HEK293 (cell line): ENCODE results near the gene DERL2.

Experiments
- KLF16 ChIP-seq: fragments of 450-650 bp; formaldehyde crosslinking; IDR thresholded peaks from 2 replicates; pipeline ENCODE4 v1.5.1; 2017; ENCODE audit warnings: missing biosample characterization, missing genetic modification characterization
- MZF1 ChIP-seq: fragments of 450-650 bp; formaldehyde crosslinking; IDR thresholded peaks from 2 replicates; pipeline ENCODE4 v1.5.1; 2017; ENCODE audit warnings: missing biosample characterization, missing genetic modification characterization, borderline replicate concordance
- PRDM1 ChIP-seq: fragments of 450-650 bp; formaldehyde crosslinking; IDR thresholded peaks from 2 replicates; pipeline ENCODE4; 2016; ENCODE audit warnings: missing biosample characterization, missing genetic modification characterization
- ZNF146 ChIP-seq: fragments of 450-650 bp; formaldehyde crosslinking; IDR thresholded peaks from 2 replicates; pipeline ENCODE4 v1.5.1; 2016; ENCODE audit warnings: missing biosample characterization, missing genetic modification characterization
- ZNF404 ChIP-seq: fragments of 450-650 bp; formaldehyde crosslinking; IDR thresholded peaks from 2 replicates; pipeline ENCODE4 v1.5.1; 2017; ENCODE audit warnings: missing biosample characterization, missing genetic modification characterization
- ZNF600 ChIP-seq: fragments of 450-650 bp; formaldehyde crosslinking; IDR thresholded peaks from 2 replicates; pipeline ENCODE4 v1.5.1; 2016; ENCODE audit warnings: missing biosample characterization, missing genetic modification characterization
- ZNF610 ChIP-seq: fragments of 450-650 bp; formaldehyde crosslinking; IDR thresholded peaks from 2 replicates; pipeline ENCODE4 v1.5.1; 2016; ENCODE audit warnings: missing biosample characterization, missing genetic modification characterization, borderline replicate concordance
- ZNF629 ChIP-seq: fragments of 450-650 bp; formaldehyde crosslinking; IDR thresholded peaks from 2 replicates; pipeline ENCODE4 v1.5.1; 2017; ENCODE audit warnings: missing biosample characterization, missing genetic modification characterization
- ZNF654 ChIP-seq: fragments of 450-650 bp; formaldehyde crosslinking; IDR thresholded peaks from 2 replicates; pipeline ENCODE4 v1.5.1; 2016; ENCODE audit warnings: low read depth, missing biosample characterization, missing genetic modification characterization
- TF ChIP-seq, protein P1 (sequence below): fragments of 450-650 bp; formaldehyde crosslinking; IDR thresholded peaks from 2 replicates; pipeline ENCODE4 v1.5.1; 2016; ENCODE audit warnings: missing biosample characterization, missing genetic modification characterization, borderline replicate concordance
- TF ChIP-seq, protein P2 (sequence below): fragments of 450-650 bp; formaldehyde crosslinking; IDR thresholded peaks from 2 replicates; pipeline ENCODE4 v1.5.1; 2016; ENCODE audit warnings: missing biosample characterization, missing genetic modification characterization
- TF ChIP-seq, protein P3 (sequence below): fragments of 450-650 bp; formaldehyde crosslinking; IDR thresholded peaks from 2 replicates; pipeline ENCODE4 v1.5.1; 2016; ENCODE audit warnings: missing biosample characterization, missing genetic modification characterization
- TF ChIP-seq, protein P4 (sequence below): fragments of 450-650 bp; formaldehyde crosslinking; IDR thresholded peaks from 2 replicates; pipeline ENCODE4 v1.5.1; 2016; ENCODE audit warnings: missing biosample characterization, missing genetic modification characterization
- TF ChIP-seq, protein P5 (sequence below): fragments of 450-650 bp; formaldehyde crosslinking; IDR thresholded peaks from 2 replicates; pipeline ENCODE4 v1.5.1; 2016; ENCODE audit warnings: missing biosample characterization, missing genetic modification characterization

The DERL2 gene

DNA sequence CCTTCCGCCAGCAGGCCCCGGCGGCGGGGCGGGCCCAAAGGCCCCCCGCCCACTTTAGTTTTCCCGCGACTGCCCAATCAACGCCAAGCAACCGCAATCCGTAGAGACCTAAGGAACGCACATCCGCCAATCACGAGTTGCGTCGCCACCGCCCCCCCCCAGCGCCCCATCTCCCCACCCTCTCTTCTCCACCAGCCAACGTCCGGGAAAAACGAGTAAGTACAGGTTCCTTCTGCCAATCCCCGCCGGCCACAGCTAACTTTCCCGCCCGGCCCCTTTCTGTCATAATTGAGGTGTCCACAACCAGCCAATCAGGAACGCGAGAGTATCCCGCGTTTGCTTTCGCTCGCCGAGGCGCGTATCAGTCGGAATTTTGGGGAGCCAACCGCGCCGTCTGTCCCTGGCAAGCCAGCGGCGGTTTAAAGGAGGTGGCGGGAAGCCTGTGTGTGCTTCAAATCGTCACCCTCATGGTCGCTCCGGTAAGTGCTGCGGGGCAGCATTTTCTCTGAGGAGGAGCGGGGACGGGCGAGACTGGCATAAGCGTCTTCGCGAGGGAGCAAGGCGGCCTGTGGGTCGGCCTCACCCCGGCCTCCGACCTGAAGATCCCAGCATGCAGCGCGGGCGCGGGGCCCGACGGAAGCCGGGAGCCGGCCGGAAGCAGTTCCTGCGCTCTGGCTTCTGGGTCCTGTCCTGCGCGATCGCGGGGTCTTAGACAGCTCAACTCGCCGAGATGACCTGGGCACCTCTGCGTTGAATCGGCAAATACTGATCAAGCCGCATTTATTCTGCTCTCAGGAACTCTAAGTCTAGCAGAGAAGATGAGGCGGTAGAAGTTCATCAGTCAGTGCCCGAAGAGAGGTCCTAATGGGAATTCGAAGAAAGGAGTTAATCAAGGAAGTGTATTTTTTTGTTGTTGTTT lies 487 bp upstream of the DERL2 start, which contains the start of gene MIS12 (continued):
- TF ChIP-seq, protein P1, sequence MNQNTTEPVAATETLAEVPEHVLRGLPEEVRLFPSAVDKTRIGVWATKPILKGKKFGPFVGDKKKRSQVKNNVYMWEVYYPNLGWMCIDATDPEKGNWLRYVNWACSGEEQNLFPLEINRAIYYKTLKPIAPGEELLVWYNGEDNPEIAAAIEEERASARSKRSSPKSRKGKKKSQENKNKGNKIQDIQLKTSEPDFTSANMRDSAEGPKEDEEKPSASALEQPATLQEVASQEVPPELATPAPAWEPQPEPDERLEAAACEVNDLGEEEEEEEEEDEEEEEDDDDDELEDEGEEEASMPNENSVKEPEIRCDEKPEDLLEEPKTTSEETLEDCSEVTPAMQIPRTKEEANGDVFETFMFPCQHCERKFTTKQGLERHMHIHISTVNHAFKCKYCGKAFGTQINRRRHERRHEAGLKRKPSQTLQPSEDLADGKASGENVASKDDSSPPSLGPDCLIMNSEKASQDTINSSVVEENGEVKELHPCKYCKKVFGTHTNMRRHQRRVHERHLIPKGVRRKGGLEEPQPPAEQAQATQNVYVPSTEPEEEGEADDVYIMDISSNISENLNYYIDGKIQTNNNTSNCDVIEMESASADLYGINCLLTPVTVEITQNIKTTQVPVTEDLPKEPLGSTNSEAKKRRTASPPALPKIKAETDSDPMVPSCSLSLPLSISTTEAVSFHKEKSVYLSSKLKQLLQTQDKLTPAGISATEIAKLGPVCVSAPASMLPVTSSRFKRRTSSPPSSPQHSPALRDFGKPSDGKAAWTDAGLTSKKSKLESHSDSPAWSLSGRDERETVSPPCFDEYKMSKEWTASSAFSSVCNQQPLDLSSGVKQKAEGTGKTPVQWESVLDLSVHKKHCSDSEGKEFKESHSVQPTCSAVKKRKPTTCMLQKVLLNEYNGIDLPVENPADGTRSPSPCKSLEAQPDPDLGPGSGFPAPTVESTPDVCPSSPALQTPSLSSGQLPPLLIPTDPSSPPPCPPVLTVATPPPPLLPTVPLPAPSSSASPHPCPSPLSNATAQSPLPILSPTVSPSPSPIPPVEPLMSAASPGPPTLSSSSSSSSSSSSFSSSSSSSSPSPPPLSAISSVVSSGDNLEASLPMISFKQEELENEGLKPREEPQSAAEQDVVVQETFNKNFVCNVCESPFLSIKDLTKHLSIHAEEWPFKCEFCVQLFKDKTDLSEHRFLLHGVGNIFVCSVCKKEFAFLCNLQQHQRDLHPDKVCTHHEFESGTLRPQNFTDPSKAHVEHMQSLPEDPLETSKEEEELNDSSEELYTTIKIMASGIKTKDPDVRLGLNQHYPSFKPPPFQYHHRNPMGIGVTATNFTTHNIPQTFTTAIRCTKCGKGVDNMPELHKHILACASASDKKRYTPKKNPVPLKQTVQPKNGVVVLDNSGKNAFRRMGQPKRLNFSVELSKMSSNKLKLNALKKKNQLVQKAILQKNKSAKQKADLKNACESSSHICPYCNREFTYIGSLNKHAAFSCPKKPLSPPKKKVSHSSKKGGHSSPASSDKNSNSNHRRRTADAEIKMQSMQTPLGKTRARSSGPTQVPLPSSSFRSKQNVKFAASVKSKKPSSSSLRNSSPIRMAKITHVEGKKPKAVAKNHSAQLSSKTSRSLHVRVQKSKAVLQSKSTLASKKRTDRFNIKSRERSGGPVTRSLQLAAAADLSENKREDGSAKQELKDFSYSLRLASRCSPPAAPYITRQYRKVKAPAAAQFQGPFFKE (tag by site-specific recombination), result no peak
- peak; percentile 72; the same call in 1 of the 2 replicates for TF ChIP-seq MZF1 (tag by site-specific recombination)
- TF ChIP-seq, protein P2, sequence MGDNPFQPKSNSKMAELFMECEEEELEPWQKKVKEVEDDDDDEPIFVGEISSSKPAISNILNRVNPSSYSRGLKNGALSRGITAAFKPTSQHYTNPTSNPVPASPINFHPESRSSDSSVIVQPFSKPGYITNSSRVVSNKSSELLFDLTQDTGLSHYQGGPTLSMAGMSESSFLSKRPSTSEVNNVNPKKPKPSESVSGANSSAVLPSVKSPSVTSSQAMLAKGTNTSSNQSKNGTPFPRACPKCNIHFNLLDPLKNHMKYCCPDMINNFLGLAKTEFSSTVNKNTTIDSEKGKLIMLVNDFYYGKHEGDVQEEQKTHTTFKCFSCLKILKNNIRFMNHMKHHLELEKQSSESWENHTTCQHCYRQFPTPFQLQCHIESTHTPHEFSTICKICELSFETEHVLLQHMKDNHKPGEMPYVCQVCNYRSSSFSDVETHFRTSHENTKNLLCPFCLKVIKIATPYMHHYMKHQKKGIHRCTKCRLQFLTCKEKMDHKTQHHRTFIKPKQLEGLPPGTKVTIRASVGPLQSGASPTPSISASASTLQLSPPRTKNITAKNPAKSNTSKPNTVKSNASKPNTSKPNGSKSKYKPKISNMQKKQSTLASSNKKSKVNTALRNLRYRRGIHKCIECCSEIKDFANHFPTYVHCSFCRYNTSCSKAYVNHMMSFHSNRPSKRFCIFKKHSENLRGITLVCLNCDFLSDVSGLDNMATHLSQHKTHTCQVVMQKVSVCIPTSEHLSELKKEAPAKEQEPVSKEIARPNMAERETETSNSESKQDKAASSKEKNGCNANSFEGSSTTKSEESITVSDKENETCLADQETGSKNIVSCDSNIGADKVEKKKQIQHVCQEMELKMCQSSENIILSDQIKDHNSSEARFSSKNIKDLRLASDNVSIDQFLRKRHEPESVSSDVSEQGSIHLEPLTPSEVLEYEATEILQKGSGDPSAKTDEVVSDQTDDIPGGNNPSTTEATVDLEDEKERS (tag by site-specific recombination), result peak; percentile 37; the same call in 1 of the 2 replicates
- TF ChIP-seq, protein P3, sequence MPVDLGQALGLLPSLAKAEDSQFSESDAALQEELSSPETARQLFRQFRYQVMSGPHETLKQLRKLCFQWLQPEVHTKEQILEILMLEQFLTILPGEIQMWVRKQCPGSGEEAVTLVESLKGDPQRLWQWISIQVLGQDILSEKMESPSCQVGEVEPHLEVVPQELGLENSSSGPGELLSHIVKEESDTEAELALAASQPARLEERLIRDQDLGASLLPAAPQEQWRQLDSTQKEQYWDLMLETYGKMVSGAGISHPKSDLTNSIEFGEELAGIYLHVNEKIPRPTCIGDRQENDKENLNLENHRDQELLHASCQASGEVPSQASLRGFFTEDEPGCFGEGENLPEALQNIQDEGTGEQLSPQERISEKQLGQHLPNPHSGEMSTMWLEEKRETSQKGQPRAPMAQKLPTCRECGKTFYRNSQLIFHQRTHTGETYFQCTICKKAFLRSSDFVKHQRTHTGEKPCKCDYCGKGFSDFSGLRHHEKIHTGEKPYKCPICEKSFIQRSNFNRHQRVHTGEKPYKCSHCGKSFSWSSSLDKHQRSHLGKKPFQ (tag by site-specific recombination), result peak; percentile 60; the same call in 1 of the 2 replicates
- no peak for TF ChIP-seq ZNF654
- TF ChIP-seq ZNF600 (tag by site-specific recombination), result peak; percentile 92
- TF ChIP-seq ZNF610, result peak; percentile 80
- peak; percentile 72 for TF ChIP-seq KLF16
- peak; percentile 64 for TF ChIP-seq ZNF146 (tag by site-specific recombination)
- peak; percentile 83 for TF ChIP-seq ZNF629
- TF ChIP-seq, protein P4, sequence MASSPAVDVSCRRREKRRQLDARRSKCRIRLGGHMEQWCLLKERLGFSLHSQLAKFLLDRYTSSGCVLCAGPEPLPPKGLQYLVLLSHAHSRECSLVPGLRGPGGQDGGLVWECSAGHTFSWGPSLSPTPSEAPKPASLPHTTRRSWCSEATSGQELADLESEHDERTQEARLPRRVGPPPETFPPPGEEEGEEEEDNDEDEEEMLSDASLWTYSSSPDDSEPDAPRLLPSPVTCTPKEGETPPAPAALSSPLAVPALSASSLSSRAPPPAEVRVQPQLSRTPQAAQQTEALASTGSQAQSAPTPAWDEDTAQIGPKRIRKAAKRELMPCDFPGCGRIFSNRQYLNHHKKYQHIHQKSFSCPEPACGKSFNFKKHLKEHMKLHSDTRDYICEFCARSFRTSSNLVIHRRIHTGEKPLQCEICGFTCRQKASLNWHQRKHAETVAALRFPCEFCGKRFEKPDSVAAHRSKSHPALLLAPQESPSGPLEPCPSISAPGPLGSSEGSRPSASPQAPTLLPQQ (tag by site-specific recombination), result peak; percentile 94
- no peak for TF ChIP-seq ZNF404 (tag by site-specific recombination)
- peak; percentile 72 for TF ChIP-seq PRDM1
- TF ChIP-seq, protein P5, sequence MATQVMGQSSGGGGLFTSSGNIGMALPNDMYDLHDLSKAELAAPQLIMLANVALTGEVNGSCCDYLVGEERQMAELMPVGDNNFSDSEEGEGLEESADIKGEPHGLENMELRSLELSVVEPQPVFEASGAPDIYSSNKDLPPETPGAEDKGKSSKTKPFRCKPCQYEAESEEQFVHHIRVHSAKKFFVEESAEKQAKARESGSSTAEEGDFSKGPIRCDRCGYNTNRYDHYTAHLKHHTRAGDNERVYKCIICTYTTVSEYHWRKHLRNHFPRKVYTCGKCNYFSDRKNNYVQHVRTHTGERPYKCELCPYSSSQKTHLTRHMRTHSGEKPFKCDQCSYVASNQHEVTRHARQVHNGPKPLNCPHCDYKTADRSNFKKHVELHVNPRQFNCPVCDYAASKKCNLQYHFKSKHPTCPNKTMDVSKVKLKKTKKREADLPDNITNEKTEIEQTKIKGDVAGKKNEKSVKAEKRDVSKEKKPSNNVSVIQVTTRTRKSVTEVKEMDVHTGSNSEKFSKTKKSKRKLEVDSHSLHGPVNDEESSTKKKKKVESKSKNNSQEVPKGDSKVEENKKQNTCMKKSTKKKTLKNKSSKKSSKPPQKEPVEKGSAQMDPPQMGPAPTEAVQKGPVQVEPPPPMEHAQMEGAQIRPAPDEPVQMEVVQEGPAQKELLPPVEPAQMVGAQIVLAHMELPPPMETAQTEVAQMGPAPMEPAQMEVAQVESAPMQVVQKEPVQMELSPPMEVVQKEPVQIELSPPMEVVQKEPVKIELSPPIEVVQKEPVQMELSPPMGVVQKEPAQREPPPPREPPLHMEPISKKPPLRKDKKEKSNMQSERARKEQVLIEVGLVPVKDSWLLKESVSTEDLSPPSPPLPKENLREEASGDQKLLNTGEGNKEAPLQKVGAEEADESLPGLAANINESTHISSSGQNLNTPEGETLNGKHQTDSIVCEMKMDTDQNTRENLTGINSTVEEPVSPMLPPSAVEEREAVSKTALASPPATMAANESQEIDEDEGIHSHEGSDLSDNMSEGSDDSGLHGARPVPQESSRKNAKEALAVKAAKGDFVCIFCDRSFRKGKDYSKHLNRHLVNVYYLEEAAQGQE, result 0 out of 2 replicates have a peak, but pooled peaks have one; percentile 31
